Skeletal muscle cell (primary cell): ENCODE data around the gene ARHGEF17.

Experiments
- DNase-seq: peaks from one replicate; pipeline ENCODE4 v3.0.0-alpha.2; 2010; ENCODE audit warnings: low read depth
- H3K4me3 ChIP-seq: 2 replicates; pipeline ENCODE4 v1.5.1; 2011; ENCODE audit warnings: low read depth, mild to moderate bottlenecking, control low read depth, low read length, moderate library complexity

The ARHGEF17 gene

DNA sequence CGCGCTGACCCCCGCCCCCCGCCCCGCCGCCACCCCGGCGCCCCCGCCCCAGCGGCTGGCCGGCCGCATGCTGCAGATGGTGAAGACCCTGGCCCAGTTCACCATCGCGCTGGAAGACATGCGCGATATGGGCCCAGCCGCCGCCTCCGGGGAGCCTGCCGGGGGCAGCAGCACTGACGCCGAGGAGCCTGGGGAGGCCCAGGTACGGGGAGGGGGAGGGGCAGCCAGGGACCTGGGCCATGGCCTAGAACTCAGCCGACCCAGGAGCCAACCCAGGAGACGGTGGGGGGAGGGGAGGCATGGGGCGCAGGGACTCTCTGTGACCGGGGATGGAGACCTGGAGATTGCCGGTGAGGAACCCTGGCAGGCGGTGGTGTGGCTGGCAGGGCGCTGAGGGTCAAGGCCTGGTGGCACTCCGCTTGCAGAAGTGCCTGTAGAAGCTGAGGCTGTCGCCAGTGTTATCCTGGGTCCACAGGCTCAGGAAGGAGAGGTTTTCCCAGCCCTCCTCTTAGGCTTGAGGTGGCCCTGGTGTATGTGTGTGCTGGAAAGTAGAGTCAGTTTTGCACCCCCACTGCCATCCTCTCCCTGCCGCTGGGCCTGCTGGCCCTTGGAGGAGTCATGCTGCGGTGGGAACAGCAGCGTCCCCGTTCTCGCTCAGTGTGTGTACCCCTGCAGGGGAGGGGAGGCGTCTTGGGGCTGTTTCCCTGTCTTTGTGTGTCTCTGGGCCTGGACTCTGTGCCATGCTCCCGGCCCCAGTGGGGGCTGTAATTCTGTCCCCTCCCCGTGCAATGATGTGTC lies 35.2 kb downstream of the ARHGEF17 start:
- no peak for DNase-seq
- H3K4me3 ChIP-seq = no peak overlapping the region

DNA sequence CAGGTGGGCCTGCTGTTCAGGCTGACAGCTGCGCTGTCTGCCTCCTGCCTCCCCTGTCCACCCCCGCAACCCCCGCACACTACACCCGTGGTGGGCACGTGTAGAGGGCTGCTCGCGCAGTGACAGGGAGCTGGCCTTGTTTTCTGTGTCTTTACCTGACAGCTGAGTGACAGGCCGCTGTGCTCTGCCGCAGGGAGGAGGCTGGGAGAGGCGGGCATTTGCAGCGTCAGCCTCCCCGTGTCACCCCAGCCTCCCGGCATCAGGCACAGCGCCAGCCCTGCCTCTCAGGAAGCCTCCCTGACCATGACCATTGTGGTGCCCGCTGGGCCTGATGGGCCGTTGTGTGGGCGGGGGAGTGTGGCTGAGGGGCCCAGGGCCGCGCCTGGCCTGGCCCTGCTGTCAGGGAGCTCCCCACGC lies 36.1 kb downstream of the ARHGEF17 start:
- DNase-seq = no peak

DNA sequence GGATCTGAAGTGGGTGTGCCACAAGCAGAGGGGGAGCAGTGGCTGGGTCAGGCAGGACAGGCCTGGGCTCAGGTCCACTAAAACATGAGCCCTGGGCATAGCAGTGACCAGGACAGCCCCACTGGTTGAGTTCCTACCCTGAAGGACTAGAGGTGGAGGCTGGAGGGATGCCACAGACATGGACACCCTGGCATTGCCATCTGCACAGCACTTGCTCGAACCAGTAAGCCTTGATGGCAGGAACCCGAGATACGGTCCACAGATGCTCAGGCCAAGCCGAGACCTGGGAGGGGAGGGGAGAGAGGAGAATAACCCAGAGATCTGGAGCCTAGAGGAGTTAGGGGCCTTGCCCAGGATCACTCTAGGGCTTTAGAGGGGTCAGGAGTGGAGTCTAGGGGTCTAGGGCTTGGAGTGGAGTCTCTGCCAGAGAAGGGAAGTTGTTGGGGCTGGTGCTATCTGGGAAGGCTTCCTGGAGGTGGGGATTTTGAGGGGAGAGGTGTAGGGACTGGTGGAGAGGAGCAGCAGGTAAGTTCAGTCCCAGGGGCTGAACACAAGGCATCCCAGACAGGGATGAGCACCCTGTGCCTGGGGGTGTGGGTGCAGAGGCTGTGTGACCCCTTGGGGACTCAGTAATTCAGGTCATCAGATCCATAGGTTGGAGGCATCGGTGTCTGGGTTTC lies 37.5 kb downstream of the ARHGEF17 start:
- no peak for DNase-seq

More for the DNA sequence above, 36.1 kb downstream of the ARHGEF17 start:
- no peak overlapping the region for H3K4me3 ChIP-seq

DNA sequence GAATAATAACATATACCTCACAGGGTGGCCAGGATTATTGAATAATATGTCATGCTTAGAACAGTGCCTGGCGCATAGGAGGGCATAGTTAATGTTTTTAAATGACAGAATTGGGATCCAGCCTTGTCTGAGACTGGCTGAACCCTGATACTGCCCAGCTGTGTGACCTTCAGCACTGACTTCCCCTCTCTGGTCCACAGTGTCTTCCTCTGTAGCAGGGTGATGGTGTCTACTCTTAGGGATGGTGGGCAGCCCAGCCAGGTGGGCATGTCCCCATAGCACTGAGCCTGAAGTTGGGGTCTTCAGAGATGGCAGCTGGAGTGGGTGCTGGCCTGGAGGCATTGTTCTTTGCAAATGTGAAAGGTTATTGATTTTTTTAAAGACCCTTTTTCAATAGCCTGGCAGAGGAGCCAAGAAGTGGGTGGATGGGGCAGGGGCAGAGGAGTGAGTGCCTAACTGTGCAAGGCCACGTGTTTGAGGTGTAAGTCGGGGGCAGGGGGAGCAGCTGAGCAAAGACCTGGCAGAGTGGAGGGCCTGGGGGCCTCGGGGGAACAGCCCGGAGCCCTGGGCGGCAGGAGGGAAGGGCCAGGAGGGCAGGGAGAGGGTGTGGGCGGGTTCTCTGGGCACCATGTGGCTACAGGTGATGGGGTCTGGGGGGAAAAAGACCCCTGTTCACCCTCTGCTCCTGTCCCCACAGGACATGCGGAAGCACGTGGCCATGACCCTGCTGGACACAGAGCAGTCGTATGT lies 38.3 kb downstream of the ARHGEF17 start:
- no peak overlapping the region for H3K4me3 ChIP-seq
- DNase-seq = no peak

More for the DNA sequence above, 37.5 kb downstream of the ARHGEF17 start:
- H3K4me3 ChIP-seq = no peak overlapping the region

DNA sequence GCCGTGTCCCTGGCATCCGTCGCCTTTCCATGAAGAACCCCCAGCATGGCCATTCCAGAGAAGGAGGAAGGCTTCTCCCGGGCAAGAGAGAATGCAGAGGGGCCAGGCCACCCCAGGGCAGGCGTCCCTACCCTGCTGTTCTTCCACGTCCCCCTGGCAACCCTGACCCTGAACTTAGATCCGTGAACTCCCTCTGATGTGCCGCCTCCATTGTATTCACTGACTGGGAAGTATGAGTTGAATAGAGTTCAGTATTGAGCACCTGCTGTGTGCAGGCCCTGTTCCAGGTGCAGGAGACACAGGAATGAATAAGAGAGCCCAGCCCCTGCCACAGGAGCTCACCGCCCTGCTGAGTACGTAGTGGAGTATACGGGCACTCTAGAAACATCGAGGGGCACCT lies 39.0 kb downstream of the ARHGEF17 start:
- H3K4me3 ChIP-seq = no peak overlapping the region
- no peak for DNase-seq

DNA sequence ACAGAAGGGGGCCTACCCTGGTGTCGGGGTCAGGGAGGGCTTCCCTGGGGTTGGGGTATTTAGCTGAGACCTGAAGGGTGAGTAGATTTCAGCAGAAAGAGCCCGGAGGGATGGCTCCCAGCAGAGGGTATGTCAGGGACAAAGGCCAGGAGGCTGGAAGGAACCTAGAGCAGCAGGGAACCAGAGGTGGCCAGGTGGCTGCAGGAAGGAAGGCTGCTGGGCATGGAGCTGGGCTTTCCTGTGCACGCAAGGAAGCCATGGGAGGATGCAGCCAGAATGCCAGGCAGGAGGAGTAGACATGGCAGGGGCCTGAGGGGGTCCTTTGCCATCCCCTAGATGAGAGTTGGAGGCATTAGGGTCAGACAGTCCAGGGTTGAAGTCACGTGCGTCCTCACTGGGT lies 40.8 kb downstream of the ARHGEF17 start:
- DNase-seq = no peak
- no peak overlapping the region for H3K4me3 ChIP-seq

DNA sequence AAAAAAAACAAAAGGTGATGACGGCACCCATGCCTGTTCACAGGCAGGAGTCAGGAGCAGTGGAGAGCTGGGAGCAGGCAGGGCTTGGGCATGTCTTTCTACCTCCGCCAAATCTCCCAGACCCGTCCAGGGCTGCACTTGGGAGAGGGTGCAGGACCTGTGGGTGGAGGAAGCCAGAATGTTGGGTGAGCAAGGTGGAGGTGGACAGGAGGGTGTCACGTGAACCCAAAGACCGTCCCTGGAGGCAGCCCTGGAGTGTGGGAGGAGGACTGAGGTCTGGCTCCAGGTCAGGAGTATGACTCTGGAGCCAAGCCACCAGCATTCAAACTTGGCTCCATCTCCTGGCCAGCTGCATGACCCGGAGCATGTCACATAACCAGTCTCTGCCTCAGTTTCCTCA lies 41.6 kb downstream of the ARHGEF17 start:
- no peak for DNase-seq
- no peak overlapping the region for H3K4me3 ChIP-seq

DNA sequence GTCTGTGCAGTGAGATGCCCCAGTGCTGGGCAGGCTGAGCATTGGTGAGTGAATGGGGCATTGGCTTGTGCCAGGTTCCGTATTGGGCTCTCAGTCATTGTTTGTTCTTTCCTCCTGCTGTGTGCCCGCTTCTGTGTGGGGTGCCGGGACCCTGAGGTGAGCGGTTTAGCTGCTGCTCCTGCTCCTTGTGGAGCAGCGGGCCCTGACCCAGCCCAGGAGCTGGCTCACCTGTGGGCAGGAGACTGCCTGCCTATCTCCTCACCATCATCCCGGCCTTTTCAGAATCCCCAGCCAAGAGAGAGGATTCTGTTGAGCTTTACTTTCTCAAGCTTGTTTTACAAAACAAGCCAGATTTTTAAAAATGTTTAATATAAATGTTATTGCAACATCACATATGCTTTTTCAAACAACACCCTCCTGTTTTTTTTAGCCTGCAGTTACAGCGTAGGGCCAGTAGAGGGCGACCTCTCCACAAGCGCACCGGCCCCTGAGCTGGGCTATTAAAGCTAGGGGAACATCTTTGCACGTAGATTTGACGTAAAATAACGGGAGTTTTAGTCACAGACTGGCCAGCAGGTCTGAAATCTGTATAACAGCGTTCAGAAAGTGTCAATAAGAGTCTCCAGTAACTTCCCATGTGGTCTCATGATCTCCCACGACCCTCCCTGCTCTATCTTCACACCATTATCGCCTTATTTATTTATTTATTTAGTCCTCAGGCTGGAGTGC lies 43.0 kb downstream of the ARHGEF17 start:
- no peak overlapping the region for H3K4me3 ChIP-seq
- DNase-seq = no peak

DNA sequence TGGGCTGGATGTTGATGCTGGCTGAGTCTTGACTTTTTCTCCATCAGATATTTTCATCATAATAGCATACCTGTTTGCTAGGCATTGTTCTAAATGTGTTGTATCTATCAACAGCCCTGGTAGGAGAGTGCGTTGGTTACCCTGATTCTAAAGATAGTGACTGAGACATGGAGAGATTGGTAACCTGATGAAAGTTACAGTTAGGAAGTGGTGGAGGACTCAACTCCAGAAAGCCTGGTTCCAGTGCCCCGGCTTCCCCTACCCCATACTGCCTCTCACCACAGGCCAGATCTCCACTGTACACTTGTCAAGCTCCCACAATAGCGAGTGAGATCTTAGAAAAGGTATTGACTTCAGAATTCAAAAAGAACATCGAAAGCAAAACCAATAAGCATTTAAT lies 45.3 kb downstream of the ARHGEF17 start:
- H3K4me3 ChIP-seq = no peak overlapping the region
- DNase-seq = no peak

DNA sequence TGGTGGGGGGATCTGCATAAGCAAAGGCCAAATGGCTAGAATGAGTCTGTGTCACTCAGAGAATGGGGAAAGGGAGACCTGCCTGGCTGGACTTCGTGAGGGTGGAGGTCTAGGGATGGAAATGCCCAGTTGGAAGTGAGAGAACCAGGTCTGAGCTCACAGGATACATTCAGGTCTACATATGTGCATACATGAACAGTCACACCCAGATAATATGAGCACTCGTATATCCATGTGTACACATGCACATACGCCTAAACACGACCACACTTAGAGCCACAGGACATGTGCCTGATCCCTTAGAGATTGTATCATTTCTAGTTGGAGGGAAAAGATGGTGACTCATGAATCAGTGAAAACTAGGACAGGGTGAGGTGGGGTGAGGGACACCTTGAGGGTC lies 47.0 kb downstream of the ARHGEF17 start:
- DNase-seq = no peak
- H3K4me3 ChIP-seq = no peak overlapping the region

DNA sequence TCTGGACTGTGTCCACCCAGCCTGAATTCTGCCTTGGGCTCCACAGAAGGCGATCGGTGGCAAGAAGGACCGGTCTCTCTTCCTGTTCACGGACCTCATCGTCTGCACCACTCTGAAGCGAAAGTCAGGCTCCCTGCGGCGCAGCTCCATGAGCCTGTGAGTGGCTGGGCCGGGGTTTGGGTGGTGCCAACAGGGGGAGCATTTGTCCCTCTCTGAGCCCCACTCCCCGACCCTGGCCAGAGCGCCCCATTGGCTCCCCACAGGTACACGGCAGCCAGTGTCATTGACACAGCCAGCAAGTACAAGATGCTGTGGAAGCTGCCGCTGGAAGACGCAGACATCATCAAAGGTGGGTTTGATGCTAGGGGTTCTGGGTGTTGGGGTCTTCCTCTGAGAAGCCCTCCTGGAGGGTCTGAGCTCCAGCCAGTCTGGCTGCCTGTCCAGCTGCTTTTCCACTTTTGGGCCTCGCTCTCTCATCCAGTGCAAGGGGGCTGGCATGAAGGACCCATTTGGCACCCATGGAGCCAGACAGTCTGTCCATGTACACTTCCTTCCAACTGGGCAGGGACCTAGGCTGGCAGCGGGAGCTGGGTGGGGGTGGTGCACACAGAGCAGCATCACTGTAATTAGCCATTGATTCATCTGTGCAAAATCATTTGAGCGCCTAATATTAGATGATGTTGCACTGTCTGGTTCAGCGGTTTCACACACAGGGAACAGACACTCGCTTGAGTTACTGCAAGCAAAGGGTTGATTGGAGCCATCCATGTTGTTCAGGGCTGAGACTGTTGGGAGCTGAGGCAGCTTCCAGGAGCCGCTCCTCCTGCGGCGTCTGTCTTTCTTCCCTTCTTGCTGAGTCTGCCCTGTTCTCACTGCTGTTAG lies 49.1 kb downstream of the ARHGEF17 start:
- DNase-seq = no peak
- no peak overlapping the region for H3K4me3 ChIP-seq

DNA sequence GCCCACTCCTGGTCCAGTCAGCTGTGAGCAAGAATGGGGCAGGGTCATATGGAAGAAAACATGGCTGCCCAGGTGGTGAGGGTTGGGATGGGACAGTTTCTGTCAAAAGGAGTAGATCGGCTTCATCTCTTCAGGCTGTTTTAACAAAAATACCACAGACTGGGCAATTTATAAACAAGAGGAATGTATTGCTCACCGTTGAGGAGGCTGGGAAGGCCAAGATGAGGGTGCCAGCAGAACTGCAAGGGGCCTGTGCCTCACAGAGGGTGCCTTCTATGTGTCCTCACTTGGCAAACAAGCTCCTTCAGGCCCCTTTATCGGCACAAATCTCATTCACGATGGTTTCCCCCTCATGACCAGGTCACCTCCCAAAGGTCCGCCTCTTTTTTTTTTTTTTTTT lies 50.0 kb downstream of the ARHGEF17 start:
- DNase-seq = no peak

DNA sequence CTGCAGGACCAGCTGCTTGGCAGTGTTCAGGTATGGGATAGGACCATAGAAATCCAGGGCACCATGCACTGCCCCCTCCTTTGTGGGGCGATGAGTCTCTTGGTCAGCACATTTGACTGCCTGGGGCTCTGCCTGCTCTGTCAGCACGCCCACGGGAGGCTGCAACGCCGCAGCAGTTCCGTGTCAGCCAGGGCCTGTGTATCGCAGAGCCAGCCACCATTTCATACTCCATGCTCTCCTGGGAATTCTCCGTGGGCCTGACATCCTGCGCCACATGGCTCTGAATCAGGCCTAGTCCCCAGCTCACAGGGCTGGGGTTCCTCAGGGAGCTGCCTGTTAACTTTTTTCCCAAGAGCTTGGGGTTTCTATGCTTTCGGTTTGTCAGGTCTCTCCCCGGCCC lies 51.3 kb downstream of the ARHGEF17 start:
- DNase-seq = peak; percentile 25
- H3K4me3 ChIP-seq = no peak overlapping the region

More for the DNA sequence above, 50.0 kb downstream of the ARHGEF17 start:
- H3K4me3 ChIP-seq = no peak overlapping the region

DNA sequence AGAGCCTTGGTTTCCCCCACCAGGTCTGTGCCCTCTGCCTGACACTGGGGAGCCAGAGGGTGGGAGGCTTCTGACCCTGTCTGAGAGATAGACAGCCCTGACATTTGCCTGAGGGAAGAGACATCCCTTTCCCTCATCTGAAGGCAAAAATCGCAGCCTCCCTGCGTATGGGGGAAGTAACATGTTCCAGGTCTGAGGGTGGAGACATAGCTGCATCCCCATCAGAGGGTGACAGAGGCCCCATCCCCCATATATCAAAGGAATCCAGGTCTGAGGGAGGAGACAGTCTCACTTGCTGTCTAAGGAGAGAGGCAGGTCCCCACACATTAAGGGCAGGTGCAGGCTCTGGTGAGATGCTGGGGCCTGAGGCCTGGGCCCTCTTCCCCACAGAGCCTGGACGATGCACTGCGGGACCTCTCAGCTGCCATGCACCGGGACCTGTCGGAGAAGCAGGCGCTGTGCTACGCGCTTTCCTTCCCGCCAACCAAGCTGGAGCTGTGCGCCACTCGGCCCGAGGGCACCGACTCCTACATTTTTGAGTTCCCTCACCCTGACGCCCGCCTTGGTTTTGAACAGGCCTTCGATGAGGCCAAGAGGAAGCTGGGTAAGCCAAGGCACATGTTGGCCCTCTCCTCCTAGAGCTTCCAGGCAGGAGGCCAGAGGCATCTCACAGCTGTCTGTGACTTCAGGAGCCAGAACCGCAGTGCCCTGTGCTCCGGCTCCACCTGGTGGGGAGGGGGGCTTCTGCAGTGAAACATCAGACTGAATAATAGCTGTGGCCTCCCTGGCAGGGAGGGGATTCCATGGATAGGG lies 52.1 kb downstream of the ARHGEF17 start:
- H3K4me3 ChIP-seq = no peak overlapping the region
- no peak for DNase-seq

DNA sequence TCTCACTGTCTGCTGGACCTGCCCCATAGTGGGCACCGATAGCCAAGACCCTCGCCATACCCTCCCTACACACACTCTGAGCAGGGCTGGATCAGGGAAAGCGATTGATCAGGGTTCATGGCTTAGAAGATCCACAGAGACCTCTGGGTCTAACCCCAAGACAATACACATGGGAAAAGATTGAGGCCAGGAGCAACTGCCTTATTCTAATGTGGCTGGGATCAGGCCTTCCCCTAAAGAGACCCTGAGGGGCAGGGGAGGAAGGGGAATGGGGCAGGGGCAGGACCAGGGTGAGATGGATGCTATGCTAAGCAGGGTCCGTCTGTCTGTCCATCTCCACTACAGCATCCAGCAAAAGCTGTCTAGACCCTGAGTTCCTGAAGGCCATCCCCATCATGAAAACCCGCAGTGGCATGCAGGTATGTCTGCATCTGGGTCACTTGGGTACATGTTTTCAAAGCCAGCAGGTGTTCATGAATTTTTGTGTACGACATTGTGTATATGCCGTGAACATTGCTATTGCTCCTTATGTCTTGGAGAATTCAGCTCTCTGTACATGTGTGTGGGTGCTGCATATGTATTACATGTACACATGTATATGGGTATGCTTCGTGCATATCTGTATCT lies 52.8 kb downstream of the ARHGEF17 start:
- H3K4me3 ChIP-seq = no peak overlapping the region
- DNase-seq = no peak

DNA sequence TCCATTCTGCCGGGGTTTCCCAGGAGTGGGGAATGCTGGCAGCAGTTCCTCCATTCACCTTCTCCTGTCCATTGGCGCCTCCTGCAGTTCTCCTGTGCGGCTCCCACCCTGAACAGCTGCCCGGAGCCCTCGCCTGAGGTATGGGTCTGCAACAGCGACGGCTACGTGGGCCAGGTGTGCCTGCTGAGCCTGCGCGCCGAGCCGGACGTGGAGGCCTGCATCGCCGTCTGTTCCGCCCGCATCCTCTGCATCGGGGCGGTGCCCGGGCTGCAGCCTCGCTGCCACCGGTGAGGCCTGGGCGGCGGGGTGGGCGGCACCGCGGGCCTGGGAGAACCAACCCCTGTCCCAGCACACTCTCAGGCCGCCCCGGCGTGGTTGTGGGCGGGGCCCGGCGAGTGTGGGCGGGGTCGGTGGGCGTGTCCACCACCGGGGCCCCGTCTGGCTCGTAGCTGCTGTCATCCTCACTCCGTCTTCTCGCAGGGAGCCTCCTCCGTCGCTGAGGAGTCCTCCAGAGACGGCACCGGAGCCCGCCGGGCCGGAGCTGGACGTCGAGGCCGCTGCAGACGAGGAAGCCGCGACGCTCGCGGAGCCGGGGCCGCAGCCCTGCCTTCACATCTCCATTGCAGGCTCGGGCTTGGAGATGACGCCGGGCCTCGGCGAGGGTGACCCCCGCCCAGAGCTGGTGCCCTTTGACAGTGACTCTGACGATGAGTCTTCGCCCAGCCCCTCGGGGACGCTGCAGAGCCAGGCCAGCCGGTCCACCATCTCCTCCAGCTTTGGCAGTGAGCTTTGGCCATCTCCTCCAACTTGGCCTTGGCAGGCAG lies 54.1 kb downstream of the ARHGEF17 start:
- DNase-seq = no peak
- H3K4me3 ChIP-seq = no peak overlapping the region

DNA sequence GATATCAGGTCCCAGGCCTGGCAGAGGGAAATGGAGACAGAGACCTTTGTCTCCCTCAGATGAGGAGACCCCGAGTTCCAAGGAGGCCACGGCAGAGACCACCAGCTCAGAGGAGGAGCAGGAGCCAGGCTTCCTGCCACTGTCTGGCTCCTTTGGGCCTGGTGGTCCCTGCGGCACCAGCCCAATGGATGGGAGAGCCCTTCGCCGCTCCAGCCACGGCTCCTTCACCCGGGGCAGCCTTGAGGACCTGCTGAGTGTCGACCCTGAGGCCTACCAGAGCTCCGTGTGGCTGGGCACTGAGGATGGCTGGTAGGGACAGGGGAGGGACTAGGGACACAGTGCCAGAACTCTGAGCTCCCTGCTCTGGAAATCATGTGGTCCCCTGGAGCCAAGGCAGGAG lies 55.1 kb downstream of the ARHGEF17 start:
- no peak overlapping the region for H3K4me3 ChIP-seq
- DNase-seq = no peak
